ENCODE data around the gene RNF225.

GRCh38 chr19:58368561-58369360, 26.7 kb upstream of the RNF225 start:
- TF ChIP-seq, protein P1, sequence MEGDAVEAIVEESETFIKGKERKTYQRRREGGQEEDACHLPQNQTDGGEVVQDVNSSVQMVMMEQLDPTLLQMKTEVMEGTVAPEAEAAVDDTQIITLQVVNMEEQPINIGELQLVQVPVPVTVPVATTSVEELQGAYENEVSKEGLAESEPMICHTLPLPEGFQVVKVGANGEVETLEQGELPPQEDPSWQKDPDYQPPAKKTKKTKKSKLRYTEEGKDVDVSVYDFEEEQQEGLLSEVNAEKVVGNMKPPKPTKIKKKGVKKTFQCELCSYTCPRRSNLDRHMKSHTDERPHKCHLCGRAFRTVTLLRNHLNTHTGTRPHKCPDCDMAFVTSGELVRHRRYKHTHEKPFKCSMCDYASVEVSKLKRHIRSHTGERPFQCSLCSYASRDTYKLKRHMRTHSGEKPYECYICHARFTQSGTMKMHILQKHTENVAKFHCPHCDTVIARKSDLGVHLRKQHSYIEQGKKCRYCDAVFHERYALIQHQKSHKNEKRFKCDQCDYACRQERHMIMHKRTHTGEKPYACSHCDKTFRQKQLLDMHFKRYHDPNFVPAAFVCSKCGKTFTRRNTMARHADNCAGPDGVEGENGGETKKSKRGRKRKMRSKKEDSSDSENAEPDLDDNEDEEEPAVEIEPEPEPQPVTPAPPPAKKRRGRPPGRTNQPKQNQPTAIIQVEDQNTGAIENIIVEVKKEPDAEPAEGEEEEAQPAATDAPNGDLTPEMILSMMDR (IDR thresholded peaks at IDR 0.05): no peak
- no peak for TF ChIP-seq POLR2AphosphoS5 (IDR thresholded peaks at IDR 0.05)
- no peak for TF ChIP-seq POLR2A (IDR thresholded peaks at IDR 0.05)
